OCI-LY7 (cell line): Measurements from ENCODE around the gene MMAB. TPM values are rescaled to one million over a fixed set of nuclear protein-coding genes. Genes with fewer than 3 reads are reported as not detected.

Experiments
- BruUV-seq: library from RNA; stranded (reverse); fragments of 400-500 nt; replicated peaks from 2 replicates; lab custom pipeline; 2021; lab: Mats Ljungman, UMichigan
- CTCF ChIA-PET: fragments of 300-600 bp; sonication (Branson Sonifier 250); formaldehyde crosslinking; loops from one replicate; lab custom pipeline; 2022; ENCODE audit warnings: antibody characterized with exemption; ENCODE audit not compliant: unreplicated experiment; lab: Charles Lee
- POLR2A ChIA-PET: fragments of 300-600 bp; sonication (Branson Sonifier 250); formaldehyde crosslinking; loops from one replicate; lab custom pipeline; 2022; ENCODE audit warnings: antibody characterized with exemption; lab: Charles Lee
- DNase-seq: peaks from one replicate; pipeline ENCODE4 v3.0.0-alpha.2; 2015; ENCODE audit warnings: low spot score
- H2AFZ ChIP-seq: fragments of 200-600 bp; sonication (generic), shearing (Covaris generic); 2 replicates; pipeline ENCODE4 v1.6.1; 2014; ENCODE audit warnings: mild to moderate bottlenecking, antibody characterized with exemption, low read length, moderate library complexity
- H3K27ac ChIP-seq: fragments of 200-600 bp; sonication (generic); 2 replicates; pipeline ENCODE4 v1.5.1; 2014; ENCODE audit warnings: mixed run types, low read depth, mild to moderate bottlenecking, moderate library complexity, low read length, inconsistent platforms; ENCODE audit not compliant: poor library complexity, severe bottlenecking
- H3K36me3 ChIP-seq: fragments of 200-600 bp; sonication (generic); 2 replicates; pipeline ENCODE4 v1.6.1; 2014; ENCODE audit warnings: mild to moderate bottlenecking, antibody characterized with exemption, low read length, moderate library complexity, mixed read lengths; ENCODE audit not compliant: insufficient read depth
- H3K4me1 ChIP-seq: fragments of 200-600 bp; sonication (generic); 2 replicates; pipeline ENCODE4 v1.5.1; 2014; ENCODE audit warnings: mild to moderate bottlenecking, low read length; ENCODE audit not compliant: insufficient read depth, poor library complexity, severe bottlenecking
- H3K4me2 ChIP-seq: fragments of 200-600 bp; sonication (generic); 2 replicates; pipeline ENCODE4 v1.6.1; 2014; ENCODE audit warnings: mild to moderate bottlenecking, low read length
- H3K4me3 ChIP-seq: fragments of 200-600 bp; sonication (generic); 2 replicates; pipeline ENCODE4 v1.5.1; 2014; ENCODE audit warnings: mild to moderate bottlenecking, low read depth, low read length; ENCODE audit not compliant: poor library complexity, severe bottlenecking
- H3K79me2 ChIP-seq: fragments of 200-600 bp; sonication (generic); 2 replicates; pipeline ENCODE4 v1.6.1; 2016; ENCODE audit warnings: low read depth, mild to moderate bottlenecking, low read length, moderate library complexity, mixed read lengths; ENCODE audit not compliant: insufficient read depth
- H3K9me2 ChIP-seq: fragments of 200-600 bp; sonication (generic); 2 replicates; pipeline ENCODE4 v1.6.1; 2016; ENCODE audit warnings: mild to moderate bottlenecking, low read length, mixed read lengths; ENCODE audit not compliant: insufficient read depth
- H3K9me3 ChIP-seq: fragments of 200-600 bp; sonication (generic); 2 replicates; pipeline ENCODE4 v1.6.1; 2014; ENCODE audit warnings: mild to moderate bottlenecking, mixed run types, low read length, mixed read lengths
- H4K20me1 ChIP-seq: fragments of 200-600 bp; sonication (generic); 2 replicates; pipeline ENCODE4 v1.6.1; 2014; ENCODE audit warnings: mild to moderate bottlenecking, antibody characterized with exemption, low read length, moderate library complexity, mixed read lengths; ENCODE audit not compliant: insufficient read depth
- CTCF ChIP-seq: fragments of 200-600 bp; sonication (generic); conservative IDR thresholded peaks from 2 replicates; pipeline ENCODE4 v1.5.1; 2014; ENCODE audit warnings: mild to moderate bottlenecking, antibody characterized with exemption, low read length, moderate library complexity, mixed read lengths
- EZH2phosphoT487 ChIP-seq: fragments of 200-600 bp; sonication (generic); IDR thresholded peaks from 2 replicates; pipeline ENCODE4 v1.6.1; 2018; ENCODE audit warnings: low read depth, borderline replicate concordance, mild to moderate bottlenecking, mixed run types, antibody characterized with exemption, low read length, moderate library complexity, mixed read lengths
- intact Hi-C: fragments of 100-400 bp; cut with micrococcal nuclease; formaldehyde crosslinking; loops from one replicate; pipeline ENCODE4 v1.10.0; 2022; ENCODE audit not compliant: unreplicated experiment
- total RNA-seq, 2 experiments: library from RNA; depleted of rRNA in 1 of 2; stranded (reverse); fragments of >200 nt in 1 of 2; shearing (Covaris generic) in 1 of 2; gene quantifications; 2 replicates each; pipeline ENCODE4 v1.2.3, GENCODE V29; 2014 to 2022

The MMAB gene
- total RNA-seq, 2 experiments from 2014 or later, result 59.8 to 90.0 TPM

GRCh38 chr12:109606320-109607028 is 33.2 kb upstream of the MMAB start:
- H3K36me3 ChIP-seq, result no peaks in the 10 kb centered on the region
- H3K4me2 ChIP-seq, result no peak overlapping the region
- intact Hi-C loops, result no loop called here
- H3K4me1 ChIP-seq, result no peaks in the 10 kb centered on the region
- no peak overlapping the region for H2AFZ ChIP-seq
- CTCF ChIA-PET, result no interaction called here
- no peak overlapping the region for H3K27ac ChIP-seq
- no peaks in the 10 kb centered on the region for H3K9me2 ChIP-seq
- H4K20me1 ChIP-seq, result no peaks in the 10 kb centered on the region
- POLR2A ChIA-PET, result no interaction called here
- no peak for TF ChIP-seq CTCF
- DNase-seq, result no peak
- no peaks in the 10 kb centered on the region for H3K79me2 ChIP-seq
- H3K9me3 ChIP-seq, result no peaks in the 10 kb centered on the region
- no TSS peak for BruUV-seq
- H3K4me3 ChIP-seq, result no peak overlapping the region

DNA sequence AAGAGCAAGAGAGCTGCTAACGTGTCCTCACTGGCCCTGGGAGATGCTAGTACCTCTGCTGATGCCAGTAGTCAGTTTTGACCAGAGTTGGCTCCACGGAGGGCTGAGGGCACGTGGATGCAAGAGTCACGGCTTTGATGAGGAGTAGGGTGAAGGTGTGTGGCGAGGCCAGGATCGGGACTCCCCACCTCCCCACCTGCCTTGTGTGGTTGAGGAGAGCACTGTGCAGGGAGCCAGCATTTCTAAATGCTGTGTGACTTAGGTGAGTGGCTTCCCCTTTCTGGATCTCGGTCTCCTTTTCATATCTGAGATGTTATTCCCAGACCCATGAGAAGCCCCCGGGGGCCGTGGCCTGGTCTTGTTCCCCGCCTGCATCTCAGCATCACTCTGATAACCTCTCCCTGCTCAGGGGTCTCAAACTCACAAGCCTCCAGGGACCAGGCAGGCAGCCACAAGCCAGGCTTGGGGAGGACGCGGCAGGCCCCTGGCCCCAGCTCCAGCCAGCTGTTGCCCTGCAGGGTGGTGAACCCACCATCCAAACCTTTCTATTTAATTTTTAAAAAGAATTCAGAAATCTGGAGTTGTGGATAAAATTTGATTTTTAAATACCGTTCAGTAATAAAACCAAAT is 32.4 kb upstream of the MMAB start:
- Histone ChIP-seq H3K9me2 (no peaks in the 10 kb centered on the region), H3K4me2 (no peak overlapping the region), H3K4me3 (no peak overlapping the region), H3K9me3 (no peaks in the 10 kb centered on the region), H3K36me3 (no peaks in the 10 kb centered on the region), H3K4me1 (no peaks in the 10 kb centered on the region), H3K27ac (no peak overlapping the region), H2AFZ (no peak overlapping the region), H4K20me1 (no peaks in the 10 kb centered on the region), H3K79me2 (no peaks in the 10 kb centered on the region)
- intact Hi-C loops, result no loop called here
- BruUV-seq, result no TSS peak
- no peak for TF ChIP-seq EZH2phosphoT487
- no peak for TF ChIP-seq CTCF
- CTCF ChIA-PET, result no interaction called here
- POLR2A ChIA-PET, result no interaction called here
- no peak for DNase-seq

DNA sequence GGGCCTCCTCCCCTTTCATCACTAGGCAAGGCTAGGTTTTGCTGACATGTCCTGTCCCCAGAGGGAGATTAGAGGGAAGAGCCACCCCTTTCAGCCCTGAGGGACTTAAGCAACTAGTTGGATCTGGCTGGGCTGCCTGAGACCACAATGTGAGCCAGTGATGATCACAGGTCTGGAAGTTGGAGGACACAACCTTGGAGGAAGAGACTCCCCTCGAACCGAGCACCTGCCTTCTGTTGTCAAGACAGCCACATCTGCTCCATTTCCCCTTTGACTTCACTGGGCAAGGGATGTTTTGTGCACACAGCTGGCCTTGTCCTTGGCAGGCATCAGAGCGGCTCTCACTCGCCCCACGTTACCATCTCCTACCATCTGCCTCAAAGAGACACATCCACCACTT is 31.7 kb upstream of the MMAB start:
- Histone ChIP-seq H3K4me2 (no peak overlapping the region), H3K9me2 (no peaks in the 10 kb centered on the region)
- BruUV-seq, result no TSS peak

More for the DNA sequence above, 31.7 kb upstream of the MMAB start:
- DNase-seq, result no peak
- H3K4me1 ChIP-seq, result no peaks in the 10 kb centered on the region
- no peak overlapping the region for H3K27ac ChIP-seq
- no peak overlapping the region for H2AFZ ChIP-seq
- no peak for TF ChIP-seq CTCF
- TF ChIP-seq EZH2phosphoT487, result no peak
- ChIA-PET CTCF (no interaction called here), POLR2A (no interaction called here)
- H3K79me2 ChIP-seq, result no peaks in the 10 kb centered on the region
- intact Hi-C loops, result no loop called here
- no peaks in the 10 kb centered on the region for H3K9me3 ChIP-seq
- H3K4me3 ChIP-seq, result no peak overlapping the region
- H4K20me1 ChIP-seq, result no peaks in the 10 kb centered on the region
- H3K36me3 ChIP-seq, result no peaks in the 10 kb centered on the region
